HTERT RPE-1 (cell line): ENCODE data around the gene OR4N5.

ENCODE experiments used
- in situ Hi-C: fragments of 300-500 bp; cut with MboI; formaldehyde crosslinking; loops from 4 replicates; pipeline ENCODE4 v1.14.3; 2020; ENCODE audit warnings: low sequenced_read_pairs

The OR4N5 gene

GRCh38 chr14:20194101-20194500 lies 55.5 kb downstream of the OR4N5 start:
- in situ Hi-C loops: no loop called here
